NCI-H2081 (cell line): ENCODE results near the gene FRMD3.

Experiments
- DNase-seq, 2 experiments: peaks; one replicate each; lab custom pipeline; 2025; lab: John Stamatoyannopoulos, UW

Gene FRMD3

GRCh38 chr9:83281306-83282255, 256.6 kb downstream of the FRMD3 start:
- no peak for DNase-seq

GRCh38 chr9:83280790-83281189, 257.4 kb downstream of the FRMD3 start:
- DNase-seq, result no peak

GRCh38 chr9:83280268-83280667, 257.9 kb downstream of the FRMD3 start:
- no peak for DNase-seq

DNA sequence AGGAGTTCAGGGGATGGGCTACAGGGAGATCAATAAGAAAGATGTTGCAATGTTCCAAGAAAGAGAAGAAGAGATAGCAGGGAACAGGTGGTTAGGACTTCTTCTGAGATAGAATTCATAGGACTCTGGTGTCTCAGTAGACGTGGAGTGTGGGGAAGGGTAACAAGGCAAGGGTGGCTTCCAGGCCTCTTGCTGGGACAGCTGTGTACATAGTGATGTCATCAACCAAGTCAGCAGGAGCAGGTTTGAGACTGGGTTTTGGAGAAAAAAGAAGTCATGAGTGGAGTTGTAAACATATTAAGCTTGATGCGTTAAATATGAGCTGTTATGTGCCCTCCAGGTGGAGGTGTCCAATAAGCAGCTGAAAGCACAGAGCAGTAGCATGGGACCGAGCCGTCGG, 263.4 kb downstream of the FRMD3 start:
- peak in 1 of 2 experiments; percentile 16 for DNase-seq

DNA sequence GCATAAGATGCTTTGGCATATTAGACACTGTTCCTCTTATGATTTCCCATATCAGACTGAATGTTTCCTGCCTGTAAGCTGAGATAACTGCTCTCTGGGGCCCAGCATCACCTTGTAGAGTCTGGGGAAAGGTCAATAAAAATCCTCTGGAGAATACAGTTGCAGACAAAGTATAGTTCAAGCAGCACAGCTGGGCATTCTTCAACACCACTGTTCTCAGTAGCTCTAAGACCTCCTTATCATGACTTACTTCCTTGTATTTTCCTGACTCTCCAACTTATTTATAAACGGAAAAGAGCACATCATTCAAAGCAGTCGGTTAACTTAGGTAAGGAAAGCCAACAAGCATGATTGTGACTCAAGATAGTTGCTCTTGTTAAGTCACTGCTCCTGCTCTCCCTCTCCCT, 266.5 kb downstream of the FRMD3 start:
- DNase-seq, result no peak

- DNase-seq, result no peak
Observed at GRCh38 chr9:83270116-83270515, 268.1 kb downstream of the FRMD3 start.

- no peak for DNase-seq
Observed at GRCh38 chr9:83267741-83268140, 270.5 kb downstream of the FRMD3 start.

- no peak for DNase-seq
Observed at GRCh38 chr9:83266666-83267496, 271.3 kb downstream of the FRMD3 start.

DNA sequence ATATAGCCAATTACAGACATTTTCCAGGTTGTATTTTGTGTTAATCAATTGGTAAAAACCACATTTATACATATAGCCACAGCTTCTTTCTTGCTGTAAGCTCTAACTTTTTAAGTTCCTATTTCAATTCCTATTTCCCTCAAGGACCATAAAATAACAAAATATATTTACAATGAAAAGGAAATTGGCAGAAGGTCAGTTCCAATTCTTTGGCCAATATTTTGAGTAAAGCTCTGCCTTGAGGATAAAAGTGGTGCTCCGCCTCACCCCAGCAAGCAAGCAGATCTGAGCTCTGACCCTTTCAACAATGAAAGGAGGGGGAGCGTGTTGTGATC, 271.9 kb downstream of the FRMD3 start:
- DNase-seq, result no peak

DNA sequence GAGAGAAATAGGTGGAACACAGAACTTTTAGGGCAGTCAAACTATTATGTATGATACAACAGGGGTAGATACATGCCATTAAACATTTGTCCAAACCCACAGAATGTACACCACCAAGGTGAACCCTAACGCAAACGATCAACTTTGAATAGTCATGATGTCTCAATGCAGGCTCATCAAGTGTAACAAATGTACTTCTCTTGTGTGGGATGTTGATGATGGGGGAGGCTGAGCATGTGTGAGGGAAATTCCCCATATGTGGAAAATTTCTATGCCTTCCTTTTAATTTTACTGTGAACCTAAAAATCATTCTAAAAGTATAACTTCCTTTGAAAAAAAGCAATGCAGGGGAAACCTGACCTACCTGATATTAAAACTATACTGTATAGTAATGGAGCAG, 273.9 kb downstream of the FRMD3 start:
- DNase-seq, result no peak

- DNase-seq, result no peak
Observed at GRCh38 chr9:83259558-83259957, 278.6 kb downstream of the FRMD3 start.

GRCh38 chr9:83257937-83258891, 280.0 kb downstream of the FRMD3 start:
- DNase-seq, result no peak

DNA sequence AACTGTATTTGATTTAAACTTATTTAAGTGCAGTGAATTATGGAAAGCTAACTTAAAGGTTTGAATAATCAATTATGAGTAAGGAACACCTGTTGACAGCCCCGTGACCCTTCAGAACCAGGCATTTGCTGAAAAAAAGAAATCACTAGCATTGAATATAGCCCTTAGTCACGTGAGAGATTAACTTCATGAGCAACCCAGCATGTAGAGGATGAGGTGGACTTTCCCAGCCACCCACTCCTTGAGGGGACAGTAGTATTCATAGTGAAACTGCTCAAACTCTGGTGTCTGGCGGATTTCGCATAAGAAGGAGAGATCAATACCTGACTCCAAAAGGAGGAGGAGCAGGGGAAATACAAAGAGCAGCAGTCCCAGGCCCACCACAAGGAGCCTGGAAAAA, 290.5 kb downstream of the FRMD3 start:
- no peak for DNase-seq

DNA sequence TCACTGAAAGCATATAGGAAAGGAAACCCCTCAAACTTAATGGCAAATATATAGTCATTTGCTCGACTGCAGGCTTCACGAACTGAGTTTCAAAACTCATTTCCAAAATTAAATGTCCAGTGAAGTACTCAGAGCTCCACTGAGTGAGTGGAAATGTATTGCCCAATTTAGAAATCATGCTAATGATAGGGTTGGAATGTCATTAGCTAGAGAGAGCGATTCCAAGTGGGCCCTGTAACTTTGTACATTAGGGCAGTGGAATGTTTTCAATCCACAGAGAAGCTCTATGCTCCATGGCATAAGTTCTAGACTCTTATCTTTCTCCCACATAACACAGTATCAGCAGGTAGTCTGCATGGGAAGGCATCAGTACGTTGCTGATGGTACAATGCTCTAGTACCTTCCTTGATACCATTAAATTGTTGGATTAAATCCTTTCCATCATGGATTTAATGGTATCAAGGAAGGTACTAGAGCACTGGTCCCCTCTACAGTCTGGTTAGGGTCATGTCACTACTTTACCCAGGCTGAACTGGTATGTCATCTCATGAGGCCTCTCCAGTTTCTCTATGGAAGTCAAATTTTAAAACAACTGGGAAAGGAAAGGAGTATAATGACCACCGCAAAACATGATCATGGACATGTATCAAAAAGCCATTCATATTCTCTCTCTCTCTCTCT, 292.1 kb downstream of the FRMD3 start:
- DNase-seq, result no peak

DNA sequence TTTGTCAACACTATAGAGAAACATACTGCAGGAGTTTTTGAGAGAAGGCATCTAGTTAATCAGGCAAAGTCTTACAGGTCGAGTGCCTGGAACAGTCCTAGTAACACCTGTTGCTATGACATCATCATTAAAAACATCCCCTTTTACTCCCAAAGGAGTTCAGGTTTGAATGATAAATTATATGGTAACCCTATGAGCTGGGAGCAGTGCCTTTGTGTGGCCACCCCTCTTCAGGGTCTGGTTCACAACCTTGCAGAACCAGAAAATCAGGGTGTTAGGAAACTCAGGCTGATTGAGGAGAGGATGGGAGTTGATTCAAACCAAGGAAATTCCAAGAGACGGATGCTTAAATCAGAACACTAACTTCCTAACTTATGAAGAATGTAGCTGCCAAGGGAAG, 296.1 kb downstream of the FRMD3 start:
- no peak for DNase-seq

DNA sequence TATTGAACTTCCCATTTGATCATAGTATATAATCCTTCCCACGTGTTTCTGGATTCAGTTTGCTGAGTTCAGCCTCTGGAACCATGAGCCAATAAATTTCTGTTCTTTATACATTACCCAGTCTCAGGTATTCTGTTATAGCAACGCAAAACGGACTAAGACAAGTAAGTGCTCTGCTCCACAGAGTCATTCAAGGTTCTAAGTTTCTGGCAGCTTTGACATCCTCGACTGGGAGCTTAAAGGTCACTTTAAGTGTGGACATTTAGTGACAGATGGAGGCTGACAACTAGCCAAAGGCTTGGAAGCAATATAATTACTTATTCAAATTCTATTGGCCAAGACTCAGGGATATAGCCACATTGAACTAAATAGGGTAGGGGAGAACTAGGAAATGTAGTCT, 297.5 kb downstream of the FRMD3 start:
- DNase-seq, result no peak

GRCh38 chr9:83239747-83240146, 298.5 kb downstream of the FRMD3 start:
- no peak for DNase-seq

DNA sequence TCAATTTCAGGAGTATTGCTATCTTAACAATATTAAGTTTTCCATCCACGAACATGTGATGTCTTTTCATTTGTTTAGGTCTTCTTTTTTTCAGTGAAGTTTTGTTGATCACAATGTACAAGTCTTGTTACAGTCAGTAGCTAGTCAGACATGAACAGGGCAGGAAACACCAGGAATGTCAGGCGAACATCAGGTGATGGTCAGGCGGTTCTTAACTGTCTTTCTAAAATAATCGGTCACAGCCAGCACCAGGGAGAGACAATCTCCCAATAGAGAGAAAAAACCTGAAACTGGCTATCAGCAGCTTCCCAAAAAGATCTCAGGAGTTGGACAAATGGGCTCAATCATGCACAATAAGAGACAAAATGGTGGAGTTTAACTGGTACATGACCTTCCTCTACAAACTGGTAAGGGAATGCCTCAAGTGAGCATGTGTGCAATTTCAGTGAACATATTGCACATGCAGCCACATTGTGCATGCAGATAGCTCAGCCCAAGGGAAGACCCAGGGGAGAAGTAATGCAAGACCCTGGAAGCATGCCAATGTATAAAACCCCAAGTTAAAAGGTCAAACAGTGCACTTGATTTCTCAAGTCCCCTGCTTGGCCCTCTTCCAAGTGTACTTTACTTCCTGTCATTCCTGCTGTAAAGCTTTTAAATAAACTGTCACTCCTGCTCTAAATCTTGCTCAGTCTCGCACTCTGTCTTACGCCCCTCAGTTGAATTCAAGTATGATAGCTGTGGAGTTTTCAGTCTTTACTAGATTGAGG, 299.1 kb downstream of the FRMD3 start:
- DNase-seq, result no peak

DNA sequence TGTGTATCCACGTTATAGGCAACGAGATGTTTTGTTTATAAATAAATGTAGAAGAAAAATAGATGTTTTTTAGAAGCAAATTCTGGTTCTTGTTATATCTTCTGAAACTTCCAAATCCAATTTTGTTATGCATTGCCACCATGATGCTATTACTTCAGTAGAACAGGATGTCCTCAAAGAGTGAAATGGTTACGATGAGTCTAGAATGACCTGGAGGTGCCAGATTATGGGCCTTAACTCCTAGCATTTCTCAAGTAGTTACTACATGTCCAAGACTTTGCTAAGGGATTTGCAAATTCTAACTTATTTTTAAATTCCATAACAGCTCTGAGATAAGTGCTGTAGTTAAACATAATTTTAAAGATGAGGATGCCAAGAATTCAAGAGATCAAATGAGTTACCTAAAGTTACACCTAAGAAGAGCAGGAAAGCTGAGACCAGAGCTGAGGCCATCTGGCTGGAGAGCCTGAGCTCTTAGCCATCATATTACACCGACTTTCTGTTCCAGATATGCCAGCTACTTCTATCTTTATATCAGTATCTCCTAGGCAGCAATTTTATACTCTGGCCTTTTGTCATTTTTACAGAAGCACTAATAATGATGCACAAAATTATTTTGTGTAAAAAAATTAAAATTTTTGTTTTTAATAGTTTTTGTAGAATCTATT, 302.0 kb downstream of the FRMD3 start:
- no peak for DNase-seq

GRCh38 chr9:83235526-83235925, 302.7 kb downstream of the FRMD3 start:
- no peak for DNase-seq
